ENCODE measurements around the gene DNAJC21. TPM values are rescaled to one million over a fixed set of nuclear protein-coding genes. Genes with fewer than 3 reads are reported as not detected.
A peak's percentile ranks its signal among the peaks of the same experiment; 100 is the strongest.

The DNAJC21 gene
- total and polyA plus RNA-seq, 10 of the 15 experiments (the other 5 are each of a cell fraction or from before 2014, with no cell fraction given), result 9.2 to 53.5 (median 23.7) TPM

GRCh38 chr5:34915139-34915855 lies 14.1 kb upstream of the DNAJC21 start, which contains the start of the genes BRIX1 and RAD1 (continued):
- TF ChIP-seq, protein P1, sequence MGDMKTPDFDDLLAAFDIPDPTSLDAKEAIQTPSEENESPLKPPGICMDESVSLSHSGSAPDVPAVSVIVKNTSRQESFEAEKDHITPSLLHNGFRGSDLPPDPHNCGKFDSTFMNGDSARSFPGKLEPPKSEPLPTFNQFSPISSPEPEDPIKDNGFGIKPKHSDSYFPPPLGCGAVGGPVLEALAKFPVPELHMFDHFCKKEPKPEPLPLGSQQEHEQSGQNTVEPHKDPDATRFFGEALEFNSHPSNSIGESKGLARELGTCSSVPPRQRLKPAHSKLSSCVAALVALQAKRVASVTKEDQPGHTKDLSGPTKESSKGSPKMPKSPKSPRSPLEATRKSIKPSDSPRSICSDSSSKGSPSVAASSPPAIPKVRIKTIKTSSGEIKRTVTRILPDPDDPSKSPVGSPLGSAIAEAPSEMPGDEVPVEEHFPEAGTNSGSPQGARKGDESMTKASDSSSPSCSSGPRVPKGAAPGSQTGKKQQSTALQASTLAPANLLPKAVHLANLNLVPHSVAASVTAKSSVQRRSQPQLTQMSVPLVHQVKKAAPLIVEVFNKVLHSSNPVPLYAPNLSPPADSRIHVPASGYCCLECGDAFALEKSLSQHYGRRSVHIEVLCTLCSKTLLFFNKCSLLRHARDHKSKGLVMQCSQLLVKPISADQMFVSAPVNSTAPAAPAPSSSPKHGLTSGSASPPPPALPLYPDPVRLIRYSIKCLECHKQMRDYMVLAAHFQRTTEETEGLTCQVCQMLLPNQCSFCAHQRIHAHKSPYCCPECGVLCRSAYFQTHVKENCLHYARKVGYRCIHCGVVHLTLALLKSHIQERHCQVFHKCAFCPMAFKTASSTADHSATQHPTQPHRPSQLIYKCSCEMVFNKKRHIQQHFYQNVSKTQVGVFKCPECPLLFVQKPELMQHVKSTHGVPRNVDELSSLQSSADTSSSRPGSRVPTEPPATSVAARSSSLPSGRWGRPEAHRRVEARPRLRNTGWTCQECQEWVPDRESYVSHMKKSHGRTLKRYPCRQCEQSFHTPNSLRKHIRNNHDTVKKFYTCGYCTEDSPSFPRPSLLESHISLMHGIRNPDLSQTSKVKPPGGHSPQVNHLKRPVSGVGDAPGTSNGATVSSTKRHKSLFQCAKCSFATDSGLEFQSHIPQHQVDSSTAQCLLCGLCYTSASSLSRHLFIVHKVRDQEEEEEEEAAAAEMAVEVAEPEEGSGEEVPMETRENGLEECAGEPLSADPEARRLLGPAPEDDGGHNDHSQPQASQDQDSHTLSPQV (IDR thresholded peaks at IDR 0.05), result no peak
- TF ChIP-seq RFX5 (IDR thresholded peaks at IDR 0.05; ENCODE audit: low read depth, low read length) (0 out of 2 replicates have a peak, but pooled peaks have one; percentile 20), PKNOX1 (IDR thresholded peaks at IDR 0.05) (peak; percentile 78), SPI1 (IDR thresholded peaks at IDR 0.05; ENCODE audit: borderline replicate concordance, insufficient read depth, low read depth, low read length) (peak; percentile 69), YY1 (IDR thresholded peaks at IDR 0.05; ENCODE audit: low read depth, low read length) (peak; percentile 99), IRF3 (IDR thresholded peaks at IDR 0.05) (0 out of 2 replicates have a peak, but pooled peaks have one; percentile 25), PML (IDR thresholded peaks at IDR 0.05; ENCODE audit: low read length) (peak; percentile 89), GABPA (IDR thresholded peaks at IDR 0.05; ENCODE audit: low read depth) (peak; percentile 96), NR2C2 (IDR thresholded peaks at IDR 0.05; ENCODE audit: borderline replicate concordance, control insufficient read depth, insufficient read length, low read depth) (no peak), RELA (IDR thresholded peaks at IDR 0.05; ENCODE audit: borderline replicate concordance, partially characterized antibody) (peak; percentile 71), NR2C1 (IDR thresholded peaks at IDR 0.05) (peak; percentile 73), SUPT20H (IDR thresholded peaks at IDR 0.05; ENCODE audit: borderline replicate concordance, control insufficient read depth, low read depth, low read length) (no peak), CHD4 (IDR thresholded peaks at IDR 0.05) (no peak), HDAC6 (IDR thresholded peaks at IDR 0.05; ENCODE audit: unreplicated experiment) (no peak), PAX8 (IDR thresholded peaks at IDR 0.05) (no peak), ZBTB33 (IDR thresholded peaks at IDR 0.05) (no peak), HDGF (IDR thresholded peaks at IDR 0.05) (peak; percentile 80; the same call in 1 of the 2 replicates)
- TF ChIP-seq, protein P2, sequence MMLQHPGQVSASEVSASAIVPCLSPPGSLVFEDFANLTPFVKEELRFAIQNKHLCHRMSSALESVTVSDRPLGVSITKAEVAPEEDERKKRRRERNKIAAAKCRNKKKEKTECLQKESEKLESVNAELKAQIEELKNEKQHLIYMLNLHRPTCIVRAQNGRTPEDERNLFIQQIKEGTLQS (IDR thresholded peaks at IDR 0.05; ENCODE audit: borderline replicate concordance, extremely low read depth, low read depth, low read length), result no peak
- TF ChIP-seq, protein P3, sequence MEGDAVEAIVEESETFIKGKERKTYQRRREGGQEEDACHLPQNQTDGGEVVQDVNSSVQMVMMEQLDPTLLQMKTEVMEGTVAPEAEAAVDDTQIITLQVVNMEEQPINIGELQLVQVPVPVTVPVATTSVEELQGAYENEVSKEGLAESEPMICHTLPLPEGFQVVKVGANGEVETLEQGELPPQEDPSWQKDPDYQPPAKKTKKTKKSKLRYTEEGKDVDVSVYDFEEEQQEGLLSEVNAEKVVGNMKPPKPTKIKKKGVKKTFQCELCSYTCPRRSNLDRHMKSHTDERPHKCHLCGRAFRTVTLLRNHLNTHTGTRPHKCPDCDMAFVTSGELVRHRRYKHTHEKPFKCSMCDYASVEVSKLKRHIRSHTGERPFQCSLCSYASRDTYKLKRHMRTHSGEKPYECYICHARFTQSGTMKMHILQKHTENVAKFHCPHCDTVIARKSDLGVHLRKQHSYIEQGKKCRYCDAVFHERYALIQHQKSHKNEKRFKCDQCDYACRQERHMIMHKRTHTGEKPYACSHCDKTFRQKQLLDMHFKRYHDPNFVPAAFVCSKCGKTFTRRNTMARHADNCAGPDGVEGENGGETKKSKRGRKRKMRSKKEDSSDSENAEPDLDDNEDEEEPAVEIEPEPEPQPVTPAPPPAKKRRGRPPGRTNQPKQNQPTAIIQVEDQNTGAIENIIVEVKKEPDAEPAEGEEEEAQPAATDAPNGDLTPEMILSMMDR (IDR thresholded peaks at IDR 0.05 in 2 of 3, conservative IDR thresholded peaks at IDR 0.05 in 1 of 3; ENCODE audit: control insufficient read depth in 2 of 3, extremely low read depth in 1 of 3, insufficient read depth in 1 of 3, low read depth in 3 of 3, low read length in 3 of 3), result peak in 2 of 3 experiments; percentile 12 to 43; a peak in 3 of 6 replicates
